Epithelial cell of esophagus (primary cell): Measurements from ENCODE around the gene ZNF766.

ENCODE experiments used
- DNase-seq: peaks from one replicate; pipeline ENCODE4 v3.0.0; 2010; ENCODE audit warnings: low read depth
- H3K4me3 ChIP-seq: 2 replicates; pipeline ENCODE4 v1.5.1; 2011; ENCODE audit warnings: mild to moderate bottlenecking, low read length, control low read depth
- TF ChIP-seq, protein P1 (sequence below): IDR thresholded peaks from 2 replicates; pipeline ENCODE4 v1.5.1; 2011; ENCODE audit warnings: low read depth, mild to moderate bottlenecking, low read length, control low read depth, inconsistent platforms; ENCODE audit not compliant: insufficient read depth; ENCODE audit errors: missing control alignments

Gene ZNF766

DNA sequence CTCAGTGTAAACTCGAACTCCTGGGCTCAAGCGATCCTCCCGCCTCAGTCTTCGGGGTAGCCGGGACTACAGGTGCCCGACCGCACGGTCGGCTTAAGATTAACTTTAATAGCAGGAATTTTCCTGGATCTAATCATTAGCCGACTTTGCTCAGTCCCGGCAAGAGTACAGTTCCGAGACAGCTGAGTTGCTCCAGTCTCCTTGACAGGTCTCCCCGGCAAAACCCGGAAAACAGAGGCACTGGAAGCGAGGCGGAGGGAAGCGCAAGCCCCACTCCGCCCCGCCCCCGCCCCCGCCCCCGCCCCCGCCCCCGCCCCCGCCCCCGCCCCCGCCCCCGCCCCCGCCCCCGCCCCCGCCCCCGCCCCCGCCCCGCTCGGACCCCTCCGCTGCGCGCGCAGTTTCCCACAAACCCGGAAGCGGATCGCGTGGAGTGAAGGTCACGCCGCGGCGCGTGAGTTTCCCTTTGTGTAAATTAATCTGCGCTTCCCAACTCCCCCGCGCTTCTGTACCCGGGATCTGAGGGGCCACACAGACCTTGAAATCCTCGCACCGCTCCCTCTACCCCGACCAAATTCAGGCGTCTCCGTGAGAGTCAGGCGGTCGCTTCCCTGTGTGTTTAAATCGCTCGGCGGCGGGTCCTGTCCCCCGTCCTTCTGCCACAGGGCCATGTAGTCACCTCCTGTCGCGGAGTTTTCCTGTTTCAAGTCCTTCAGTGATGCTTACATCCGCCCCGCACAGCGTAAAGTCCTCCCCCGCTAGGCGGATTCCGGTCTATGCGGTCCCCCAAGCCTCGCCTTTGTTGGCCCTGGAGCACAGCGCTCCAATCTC, 27.6 kb downstream of the ZNF766 start, which contains the start of gene ZNF480:
Gene ZNF480, plus strand, starts transcription at position 397 of the 828 bp plus-strand sequence. CDS start 3,244 bp downstream, outside the sequence.
- peak within 1 kb of the TSS; percentile 83 for H3K4me3 ChIP-seq
- TF ChIP-seq, protein P1, sequence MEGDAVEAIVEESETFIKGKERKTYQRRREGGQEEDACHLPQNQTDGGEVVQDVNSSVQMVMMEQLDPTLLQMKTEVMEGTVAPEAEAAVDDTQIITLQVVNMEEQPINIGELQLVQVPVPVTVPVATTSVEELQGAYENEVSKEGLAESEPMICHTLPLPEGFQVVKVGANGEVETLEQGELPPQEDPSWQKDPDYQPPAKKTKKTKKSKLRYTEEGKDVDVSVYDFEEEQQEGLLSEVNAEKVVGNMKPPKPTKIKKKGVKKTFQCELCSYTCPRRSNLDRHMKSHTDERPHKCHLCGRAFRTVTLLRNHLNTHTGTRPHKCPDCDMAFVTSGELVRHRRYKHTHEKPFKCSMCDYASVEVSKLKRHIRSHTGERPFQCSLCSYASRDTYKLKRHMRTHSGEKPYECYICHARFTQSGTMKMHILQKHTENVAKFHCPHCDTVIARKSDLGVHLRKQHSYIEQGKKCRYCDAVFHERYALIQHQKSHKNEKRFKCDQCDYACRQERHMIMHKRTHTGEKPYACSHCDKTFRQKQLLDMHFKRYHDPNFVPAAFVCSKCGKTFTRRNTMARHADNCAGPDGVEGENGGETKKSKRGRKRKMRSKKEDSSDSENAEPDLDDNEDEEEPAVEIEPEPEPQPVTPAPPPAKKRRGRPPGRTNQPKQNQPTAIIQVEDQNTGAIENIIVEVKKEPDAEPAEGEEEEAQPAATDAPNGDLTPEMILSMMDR = no peak

DNA sequence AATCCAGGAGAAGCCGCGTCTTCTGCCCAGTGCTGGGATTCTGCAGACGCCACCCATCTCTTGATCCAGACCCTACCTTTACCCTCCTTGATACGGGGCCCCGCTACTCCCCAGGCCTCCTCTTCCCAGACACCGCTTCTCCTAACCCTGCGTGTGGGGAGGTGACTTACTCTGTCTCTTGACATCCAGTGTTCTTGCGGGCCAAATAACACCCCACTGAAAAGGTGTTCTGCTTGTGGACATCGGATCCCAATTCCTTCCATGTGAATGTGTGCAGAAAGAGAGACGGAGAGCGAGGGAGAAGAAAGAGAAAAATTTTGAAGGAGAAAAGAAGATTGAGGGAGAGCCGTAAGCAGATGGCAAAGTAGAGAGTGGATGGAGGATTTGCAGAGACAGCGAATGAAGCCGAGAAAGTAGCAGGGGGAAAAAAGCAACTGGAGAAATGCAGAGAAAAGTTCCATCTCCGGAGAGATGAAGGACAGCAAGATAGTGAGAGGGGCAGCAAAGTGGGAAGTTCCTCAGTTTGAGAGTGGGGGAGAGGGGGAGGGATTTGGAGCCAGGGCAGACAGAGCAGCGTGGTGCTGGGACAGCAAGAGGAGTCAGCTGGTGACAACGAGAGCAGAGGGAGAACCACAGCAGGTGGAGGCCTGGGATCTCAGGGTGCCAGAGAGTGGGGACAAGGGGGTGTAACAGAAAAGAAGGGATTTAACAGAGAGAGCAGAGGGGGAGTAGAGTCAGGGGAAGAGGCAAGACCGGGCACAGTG, 28.4 kb downstream of the ZNF766 start:
- peak overlapping the region; percentile 83 for H3K4me3 ChIP-seq
- no peak for DNase-seq
- TF ChIP-seq, protein P1 = no peak

More for the DNA sequence above, 27.6 kb downstream of the ZNF766 start, which contains the start of gene ZNF480:
- peak; percentile 76 for DNase-seq

DNA sequence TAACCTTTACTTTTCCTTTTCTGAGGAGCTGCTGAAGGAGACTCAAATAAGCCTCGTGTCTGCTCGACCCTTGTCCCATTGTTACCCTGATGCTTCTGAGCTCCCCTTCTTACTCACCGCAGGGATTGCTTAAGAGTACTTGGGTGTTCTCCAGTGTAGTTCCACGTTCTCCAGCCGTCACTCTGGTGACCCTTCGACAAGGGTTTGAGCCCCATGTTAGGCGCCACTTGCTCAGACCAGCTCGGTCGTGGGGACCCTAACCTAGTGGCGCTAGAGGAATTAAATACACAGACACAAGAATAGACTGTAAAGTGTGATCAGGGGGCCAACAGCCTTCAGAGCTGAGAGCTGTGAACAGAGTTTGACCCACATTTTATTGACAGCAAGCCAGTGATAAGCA, 37.9 kb downstream of the ZNF766 start:
- TF ChIP-seq, protein P1 = no peak
- H3K4me3 ChIP-seq = no peak overlapping the region
- DNase-seq = peak; percentile 8

DNA sequence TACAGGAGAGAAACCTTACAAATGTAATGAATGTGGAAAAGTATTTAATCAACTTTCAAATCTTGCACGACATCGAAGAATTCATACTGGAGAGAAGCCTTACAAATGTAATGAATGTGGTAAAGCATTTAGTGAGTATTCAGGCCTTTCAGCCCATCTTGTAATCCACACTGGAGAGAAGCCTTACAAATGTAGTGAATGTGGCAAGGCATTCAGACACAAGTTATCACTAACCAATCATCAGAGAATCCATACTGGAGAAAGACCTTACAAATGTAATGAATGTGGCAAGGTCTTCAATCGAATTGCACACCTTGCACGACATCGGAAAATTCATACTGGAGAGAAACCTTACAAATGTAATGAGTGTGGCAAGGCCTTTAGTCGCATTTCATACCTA, 53.0 kb downstream of the ZNF766 start:
- TF ChIP-seq, protein P1 = no peak
- no peak for DNase-seq
- H3K4me3 ChIP-seq = no peak overlapping the region

DNA sequence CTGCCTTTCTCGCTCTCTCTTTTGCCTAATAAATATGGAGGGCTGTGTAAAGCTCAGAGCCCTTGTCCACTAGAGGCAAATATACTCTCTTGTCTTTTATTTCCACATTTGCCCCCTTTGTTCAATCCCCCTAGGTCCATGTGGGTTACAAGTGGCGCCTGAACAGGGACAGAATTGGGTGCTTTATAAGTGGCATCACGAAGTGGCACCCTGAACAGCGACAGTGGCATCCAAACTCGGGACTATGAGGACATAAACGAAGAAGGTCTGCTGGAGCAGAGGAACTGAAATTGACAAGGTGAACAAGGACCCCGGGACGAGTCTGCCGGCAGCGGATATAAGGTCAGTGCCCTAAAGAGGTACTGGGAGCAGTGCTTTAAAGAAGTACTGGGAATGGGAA, 62.4 kb downstream of the ZNF766 start:
- TF ChIP-seq, protein P1 = no peak
- no peak overlapping the region for H3K4me3 ChIP-seq
- no peak for DNase-seq

DNA sequence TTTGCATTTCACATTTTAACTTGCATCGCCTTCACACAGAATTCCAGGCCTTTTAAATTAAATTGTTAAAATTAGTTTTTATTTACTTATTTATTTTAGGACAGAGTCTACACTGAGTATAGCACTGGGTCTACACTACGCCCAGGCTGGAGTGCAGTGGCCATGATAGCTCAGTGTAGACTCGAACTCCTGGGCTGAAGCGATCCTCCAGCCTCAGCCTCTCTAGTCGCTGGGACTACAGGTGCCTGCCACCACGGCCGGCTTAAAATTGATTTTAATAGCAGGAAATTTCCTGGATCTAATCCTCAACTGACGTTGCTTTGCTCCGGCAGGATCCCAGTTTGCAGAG, 66.4 kb downstream of the ZNF766 start:
- H3K4me3 ChIP-seq = peak overlapping the region; percentile 81
- DNase-seq = no peak
- TF ChIP-seq, protein P1 = no peak
